Psoas muscle (tissue), 8 donors: ENCODE results near the gene MAP7D1. TPM values are rescaled to one million over a fixed set of nuclear protein-coding genes. Genes with fewer than 3 reads are reported as not detected.
A peak's percentile ranks its signal among the peaks of the same experiment; 100 is the strongest.

ENCODE experiments used
- ATAC-seq, 4 donors: fragments of 200-7000 bp; cut with Tn5 transposase; one replicate each; pipeline ENCODE4 v1.9.1; 2020; ENCODE audit warnings: moderate library complexity in 3 of 4, mild to moderate bottlenecking in 2 of 4
- DNase-seq, 2 donors: peaks; one replicate each; pipeline ENCODE4 v3.0.0-alpha.2; 2020
- H3K27ac ChIP-seq: fragments of 200-600 bp; one replicate; pipeline ENCODE4 v1.8.0; 2022
- H3K27me3 ChIP-seq, 3 donors: fragments of 200-600 bp in 1 of 3; one replicate each; pipeline versions ENCODE4 v1.6.1 to v1.8.0; 2013 to 2022; ENCODE audit warnings: low read length in 2 of 3, mild to moderate bottlenecking in 2 of 3, moderate library complexity in 1 of 3; ENCODE audit not compliant: insufficient read depth in 3 of 3
- H3K36me3 ChIP-seq, 2 donors: fragments of 200-600 bp in 1 of 2; one replicate each; pipeline versions ENCODE4 v1.6.1 to v1.8.0; 2013 to 2022; ENCODE audit warnings: low read depth in 1 of 2, mild to moderate bottlenecking in 1 of 2, moderate library complexity in 1 of 2; ENCODE audit not compliant: insufficient read depth in 1 of 2
- H3K4me1 ChIP-seq: fragments of 200-600 bp; one replicate; pipeline ENCODE4 v1.8.0; 2022
- H3K4me3 ChIP-seq: fragments of 200-600 bp; one replicate; pipeline ENCODE4 v1.8.0; 2022; ENCODE audit warnings: mild to moderate bottlenecking
- H3K9me3 ChIP-seq: fragments of 200-600 bp; one replicate; pipeline ENCODE4 v1.8.0; 2022
- CTCF ChIP-seq: fragments of 200-600 bp; IDR thresholded peaks from one replicate; pipeline ENCODE4 v1.8.0; 2022; ENCODE audit warnings: antibody characterized with exemption
- WGBS, 3 donors: extraction: QIAGEN DNeasy Blood & Tissue Kit; methylation state at CpG; one replicate each; pipeline versions ENCODE4 v1.1.6 to v1.1.7; 2013; 5-methylcytosine and 5-hydroxymethylcytosine counted together
- intact Hi-C, 2 donors: fragments of 100-400 bp; cut with DNase I; formaldehyde crosslinking; loops; one replicate each; pipeline versions ENCODE4 v1.11.0 to v1.14.2; 2022
- long read RNA-seq, 2 donors: library from polyadenylated mRNA; unstranded; transcript quantifications; one replicate each; pipeline ENCODE4 v2.0.0, GENCODE V29; 2021
- polyA plus RNA-seq, 3 donors: library from polyadenylated mRNA; stranded (reverse); fragments of 200-250 nt; gene quantifications; one replicate each; pipeline ENCODE4 v1.2.3, GENCODE V29; 2013
- total RNA-seq, 4 donors: library from RNA; stranded (reverse); fragmentation: NEBNext Ultra II Directional in 2 of 4; extraction: Animal tissue kit (Norgen Biotek cat#: 25700) in 2 of 4; gene quantifications; one replicate each; pipeline versions ENCODE4 v1.2.1 to v1.2.4, GENCODE V29; 2021 to 2023
- donor health status: healthy with polysubstance abuse.
- donor health status: DM: no; HTN: no; CAD: no; lungs with moderate emphysema.
- donor health status: Bipolar disorder and iron deficiency.
- donor health status: healthy.
- donor health status: DM: yes; HTN: yes; CAD: no.
- donor health status: DM: no; HTN: no; CAD: no.
- donor health status: DM: no; HTN: no; CAD: no.
- donor health status: DM: yes; HTN: yes; CAD: no.

Gene MAP7D1
- total RNA-seq = 100 to 1,000 TPM; 209 to 230 (median 215) TPM
- 100 to 1,000 TPM; 117 to 342 (median 165) TPM for polyA plus RNA-seq
- long read RNA-seq, donor 1, transcript MAP7D1-201 (16 exons, 3,456 nt) = minor isoform, 5 of 67 reads
- long read RNA-seq, donor 1, transcript MAP7D1-203 (18 exons, 3,238 nt) = major isoform, 16 of 67 reads
- long read RNA-seq, donor 1, partial matches to known transcripts = 18 of 67 reads
- long read RNA-seq, donor 1, other reads (novel, unspliced or antisense) = 25 of 67 reads
- long read RNA-seq, donor 2, transcript MAP7D1-203 (18 exons, 3,238 nt) = major isoform, 42 of 215 reads
- long read RNA-seq, donor 2, partial matches to known transcripts = 96 of 215 reads
- long read RNA-seq, donor 2, other reads (novel, unspliced or antisense) = 74 of 215 reads

- H3K4me1 ChIP-seq = peaks cover 51% of the 10 kb centered on the region
- peak; percentile 69 to 77 (median 75) for ATAC-seq
- no peaks in the 10 kb centered on the region for H3K36me3 ChIP-seq
- no peaks in the 10 kb centered on the region for H3K9me3 ChIP-seq
- peak; percentile 91 to 96 for DNase-seq
- 0 to 1% (median 1%) methylated on average over 50 to 88 of the region's 88 CpGs for WGBS, 3 donors
- peak within 1 kb of the TSS; percentile 100 for H3K4me3 ChIP-seq
- TF ChIP-seq CTCF = no peak
- intact Hi-C loops = loop anchor here (5.0 to 10.0 kb wide), 4 partner anchors 67 to 229 kb away; partner anchors contain the start of genes STK40 (in 1 of the 2) and THRAP3 (in 1 of the 2)
- H3K27ac ChIP-seq = peak within 1 kb of the TSS; percentile 100
- no peaks in the 10 kb centered on the region for H3K27me3 ChIP-seq
Measured at GRCh38 chr1:36155408-36156328, at the start of gene MAP7D1. TSS of gene MAP7D1 (plus strand) at chr1:36156160. CDS start at chr1:36156418, 258 bp downstream.

GRCh38 chr1:36106269-36106668, 49.7 kb upstream of the MAP7D1 start:
- no peak overlapping the region for H3K27ac ChIP-seq
- no peak for DNase-seq
- H3K4me1 ChIP-seq = no peaks in the 10 kb centered on the region
- intact Hi-C loops = no loop called here
- no peak for TF ChIP-seq CTCF
- no peak for ATAC-seq
- no peaks in the 10 kb centered on the region for H3K27me3 ChIP-seq
- no peaks in the 10 kb centered on the region for H3K9me3 ChIP-seq
- 41 to 42% (median 41%) methylated on average over 5 of the region's 5 CpGs for WGBS, 3 donors
- H3K36me3 ChIP-seq = no peaks in the 10 kb centered on the region
- H3K4me3 ChIP-seq = no peak overlapping the region

- no peaks in the 10 kb centered on the region for H3K36me3 ChIP-seq
- no peak overlapping the region for H3K4me3 ChIP-seq
- no peaks in the 10 kb centered on the region for H3K4me1 ChIP-seq
- H3K9me3 ChIP-seq = no peaks in the 10 kb centered on the region
- 75 to 88% (median 82%) methylated on average over 9 of the region's 9 CpGs for WGBS, 3 donors
- no peak for TF ChIP-seq CTCF
- no peak overlapping the region for H3K27ac ChIP-seq
- DNase-seq (no peak), ATAC-seq (no peak)
- intact Hi-C loops = no loop called here
- no peaks in the 10 kb centered on the region for H3K27me3 ChIP-seq
Measured at GRCh38 chr1:36107394-36107793, 48.6 kb upstream of the MAP7D1 start.

GRCh38 chr1:36108314-36108713, 47.6 kb upstream of the MAP7D1 start:
- H3K36me3 ChIP-seq = no peaks in the 10 kb centered on the region
- 51 to 63% (median 51%) methylated on average over 13 to 14 of the region's 14 CpGs for WGBS, 3 donors
- intact Hi-C loops = no loop called here
- H3K9me3 ChIP-seq = no peaks in the 10 kb centered on the region
- no peak for ATAC-seq
- no peak overlapping the region for H3K27ac ChIP-seq
- H3K4me3 ChIP-seq = no peak overlapping the region
- no peaks in the 10 kb centered on the region for H3K4me1 ChIP-seq
- no peak for TF ChIP-seq CTCF
- DNase-seq = no peak
- H3K27me3 ChIP-seq = no peaks in the 10 kb centered on the region
